GM19438 (cell line): ENCODE data around the gene ZC3H18.

Experiments
- ATAC-seq: cut with Tn5 transposase; IDR thresholded peaks from one replicate; pipeline ENCODE4 v1.9.1; 2021; ENCODE audit warnings: low read depth; ENCODE audit not compliant: unreplicated experiment

ZC3H18 gene

DNA sequence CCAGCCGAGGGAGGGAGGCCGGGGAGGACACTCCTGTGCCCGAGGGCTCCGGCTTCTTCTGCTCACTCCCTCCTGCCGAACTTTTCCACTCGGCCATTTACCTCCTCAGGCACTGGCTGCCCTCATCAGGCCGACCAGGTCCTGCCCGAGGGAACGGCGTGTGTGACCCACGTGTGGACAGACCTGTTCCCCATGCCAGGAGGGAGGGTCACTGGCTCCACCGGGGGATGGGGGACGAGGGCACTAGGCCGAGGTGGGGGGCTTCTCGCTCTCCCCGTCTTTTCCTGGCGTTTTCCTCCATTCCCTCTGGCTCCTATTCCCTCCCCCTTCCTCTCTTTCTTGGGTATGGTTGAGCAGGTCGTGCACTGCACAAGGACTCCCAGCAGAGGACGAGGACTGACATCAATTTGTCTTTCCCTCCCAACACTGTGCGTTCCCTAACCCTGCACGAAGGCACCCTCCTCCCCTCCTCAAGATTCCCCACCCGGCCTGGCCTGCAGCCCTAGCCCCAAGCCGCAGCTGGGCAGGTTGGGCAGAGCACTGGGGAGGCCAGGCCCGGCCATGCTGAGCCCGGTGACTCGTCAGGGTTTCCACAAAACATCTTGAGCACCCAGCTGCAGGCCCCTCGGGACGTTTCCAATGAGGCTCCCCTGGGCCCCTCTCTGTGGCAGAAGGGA, 64.9 kb downstream of the ZC3H18 start:
- ATAC-seq, result no peak

DNA sequence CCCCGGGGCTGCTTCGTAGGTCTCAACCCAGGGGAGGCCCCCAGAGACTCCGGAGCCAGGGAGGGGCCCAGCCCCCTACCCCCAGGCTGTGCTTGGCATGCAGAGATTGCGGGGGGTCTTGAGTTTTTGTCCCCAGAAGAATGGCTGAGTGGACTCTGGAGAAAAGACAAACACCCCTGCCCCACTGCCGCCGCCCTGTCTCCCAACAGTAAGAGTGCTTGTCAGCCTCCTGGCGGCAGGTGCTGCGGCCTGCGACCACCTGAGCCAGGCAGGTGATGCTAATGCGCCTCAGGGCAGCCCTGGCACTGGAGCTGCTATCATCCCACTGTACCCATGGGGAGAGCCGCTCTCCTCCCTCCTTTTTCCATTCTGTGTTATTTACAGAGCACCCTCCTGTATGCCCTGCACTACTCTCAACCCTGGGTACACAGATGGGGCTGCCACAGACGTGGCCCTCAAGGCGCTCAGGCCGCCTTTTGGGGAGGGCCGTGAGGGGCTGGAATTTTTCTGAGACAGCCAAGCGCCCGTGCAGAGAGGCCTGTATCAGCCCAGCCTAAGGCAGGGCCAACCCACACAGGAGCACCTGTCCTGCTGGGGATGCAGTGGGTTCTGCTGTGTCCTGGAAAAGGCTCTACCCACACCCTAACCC, 65.6 kb downstream of the ZC3H18 start:
- no peak for ATAC-seq

DNA sequence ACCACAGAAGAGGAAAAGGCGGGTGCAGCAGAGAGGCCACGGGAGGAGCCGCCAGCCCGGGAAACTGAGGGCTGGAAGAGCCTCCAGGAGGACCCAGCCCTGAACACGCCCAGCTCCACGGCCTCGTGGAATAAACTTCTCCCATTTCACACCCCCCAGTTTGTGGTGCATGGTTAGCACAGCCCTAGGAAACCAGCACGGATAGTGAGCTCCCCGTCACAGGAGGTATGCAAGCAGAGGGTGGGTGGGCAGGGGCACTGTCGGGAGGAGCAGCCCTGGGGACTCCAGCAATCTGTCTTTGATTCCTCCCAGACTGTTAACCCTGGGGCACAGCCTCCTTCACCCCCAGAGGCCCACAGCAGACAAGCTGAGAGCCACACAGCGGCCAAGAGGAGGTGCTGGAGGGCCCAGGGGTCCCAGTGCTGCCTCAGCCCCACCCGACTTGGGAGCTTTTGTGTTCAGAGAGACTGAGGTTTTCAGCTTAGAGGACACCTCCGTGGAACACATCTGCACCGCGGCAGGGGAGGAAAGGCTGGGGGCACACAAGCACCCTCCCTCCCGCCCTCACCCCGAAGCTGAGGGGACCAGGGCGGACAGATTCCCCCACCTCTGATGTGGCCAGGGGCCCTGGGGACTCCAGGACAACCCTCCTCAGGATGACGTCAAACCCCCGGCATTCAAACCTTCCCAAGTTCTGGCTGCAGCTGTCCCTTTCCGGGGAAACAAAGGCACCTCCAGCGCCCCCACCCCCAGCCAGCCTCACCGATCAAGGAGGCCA, 66.5 kb downstream of the ZC3H18 start:
- no peak for ATAC-seq

DNA sequence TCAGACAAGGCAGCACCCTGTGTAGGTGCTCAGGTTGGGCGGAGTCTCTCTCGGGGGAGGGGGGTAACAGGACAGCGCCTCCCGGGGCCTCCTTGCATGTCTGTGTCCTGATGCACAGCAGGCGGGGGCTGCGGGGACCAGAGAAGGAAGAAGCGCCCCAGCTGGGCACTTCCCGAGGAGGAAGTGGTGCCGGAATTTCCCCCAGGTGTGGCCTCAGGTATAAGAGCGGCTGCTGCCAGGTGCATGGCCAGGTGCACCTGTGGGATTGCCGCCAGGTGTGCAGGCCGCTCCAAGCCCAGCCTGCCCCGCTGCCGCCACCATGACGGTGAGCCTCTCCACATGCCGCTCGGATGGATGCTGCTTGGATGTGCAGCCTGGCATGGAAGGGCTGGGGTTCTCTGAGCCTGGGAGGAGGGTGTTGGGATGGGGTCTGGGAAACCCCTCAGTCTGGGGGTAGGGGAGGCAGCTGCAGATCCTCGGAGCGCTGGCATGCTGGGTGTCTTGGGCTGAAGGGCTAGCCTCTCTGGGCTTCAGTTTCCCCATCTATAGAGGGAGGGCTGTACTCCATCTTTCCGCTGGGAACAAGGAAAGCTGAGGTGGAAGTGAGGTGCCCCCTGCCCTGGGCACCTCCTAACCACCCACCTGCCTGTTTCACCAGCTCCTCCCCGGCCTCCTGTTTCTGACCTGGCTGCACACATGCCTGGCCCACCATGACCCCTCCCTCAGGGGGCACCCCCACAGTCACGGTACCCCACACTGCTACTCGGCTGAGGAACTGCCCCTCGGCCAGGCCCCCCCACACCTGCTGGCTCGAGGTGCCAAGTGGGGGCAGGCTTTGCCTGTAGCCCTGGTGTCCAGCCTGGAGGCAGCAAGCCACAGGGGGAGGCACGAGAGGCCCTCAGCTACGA, 68.4 kb downstream of the ZC3H18 start, which contains the start of gene IL17C:
IL17C (plus strand) TSS at position 250 of the 908 bp plus-strand sequence; CDS start at position 320, 70 bp downstream.
- no peak for ATAC-seq

DNA sequence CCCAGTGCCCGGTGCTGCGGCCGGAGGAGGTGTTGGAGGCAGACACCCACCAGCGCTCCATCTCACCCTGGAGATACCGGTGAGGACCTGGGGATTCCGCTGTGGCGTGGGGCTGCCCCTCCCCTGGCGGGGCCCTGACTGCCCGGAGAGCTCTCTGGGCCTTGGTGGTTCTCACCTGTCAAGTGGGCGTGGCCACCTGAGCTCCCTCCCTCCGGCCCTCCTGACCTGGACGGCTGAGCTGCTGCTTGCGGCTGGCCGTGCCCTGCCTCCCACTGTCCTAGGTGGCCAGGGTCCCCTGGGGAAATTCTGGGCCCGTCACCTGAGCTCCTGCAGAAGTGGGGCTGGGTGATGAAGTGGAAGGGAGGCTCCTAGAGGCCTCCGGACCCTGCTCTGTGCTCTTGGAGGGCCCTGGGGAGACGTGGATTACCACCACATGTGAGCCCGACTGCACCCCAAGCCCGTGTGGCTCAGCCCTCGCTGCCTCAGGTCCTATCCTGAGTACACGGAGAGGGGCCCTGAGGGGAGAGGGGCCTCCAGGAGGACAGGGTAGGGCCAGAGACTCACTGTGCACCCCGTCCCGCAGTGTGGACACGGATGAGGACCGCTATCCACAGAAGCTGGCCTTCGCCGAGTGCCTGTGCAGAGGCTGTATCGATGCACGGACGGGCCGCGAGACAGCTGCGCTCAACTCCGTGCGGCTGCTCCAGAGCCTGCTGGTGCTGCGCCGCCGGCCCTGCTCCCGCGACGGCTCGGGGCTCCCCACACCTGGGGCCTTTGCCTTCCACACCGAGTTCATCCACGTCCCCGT, 69.2 kb downstream of the ZC3H18 start:
- no peak for ATAC-seq

DNA sequence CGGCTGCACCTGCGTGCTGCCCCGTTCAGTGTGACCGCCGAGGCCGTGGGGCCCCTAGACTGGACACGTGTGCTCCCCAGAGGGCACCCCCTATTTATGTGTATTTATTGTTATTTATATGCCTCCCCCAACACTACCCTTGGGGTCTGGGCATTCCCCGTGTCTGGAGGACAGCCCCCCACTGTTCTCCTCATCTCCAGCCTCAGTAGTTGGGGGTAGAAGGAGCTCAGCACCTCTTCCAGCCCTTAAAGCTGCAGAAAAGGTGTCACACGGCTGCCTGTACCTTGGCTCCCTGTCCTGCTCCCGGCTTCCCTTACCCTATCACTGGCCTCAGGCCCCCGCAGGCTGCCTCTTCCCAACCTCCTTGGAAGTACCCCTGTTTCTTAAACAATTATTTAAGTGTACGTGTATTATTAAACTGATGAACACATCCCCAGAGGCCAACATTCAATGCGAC, 69.9 kb downstream of the ZC3H18 start:
- no peak for ATAC-seq

DNA sequence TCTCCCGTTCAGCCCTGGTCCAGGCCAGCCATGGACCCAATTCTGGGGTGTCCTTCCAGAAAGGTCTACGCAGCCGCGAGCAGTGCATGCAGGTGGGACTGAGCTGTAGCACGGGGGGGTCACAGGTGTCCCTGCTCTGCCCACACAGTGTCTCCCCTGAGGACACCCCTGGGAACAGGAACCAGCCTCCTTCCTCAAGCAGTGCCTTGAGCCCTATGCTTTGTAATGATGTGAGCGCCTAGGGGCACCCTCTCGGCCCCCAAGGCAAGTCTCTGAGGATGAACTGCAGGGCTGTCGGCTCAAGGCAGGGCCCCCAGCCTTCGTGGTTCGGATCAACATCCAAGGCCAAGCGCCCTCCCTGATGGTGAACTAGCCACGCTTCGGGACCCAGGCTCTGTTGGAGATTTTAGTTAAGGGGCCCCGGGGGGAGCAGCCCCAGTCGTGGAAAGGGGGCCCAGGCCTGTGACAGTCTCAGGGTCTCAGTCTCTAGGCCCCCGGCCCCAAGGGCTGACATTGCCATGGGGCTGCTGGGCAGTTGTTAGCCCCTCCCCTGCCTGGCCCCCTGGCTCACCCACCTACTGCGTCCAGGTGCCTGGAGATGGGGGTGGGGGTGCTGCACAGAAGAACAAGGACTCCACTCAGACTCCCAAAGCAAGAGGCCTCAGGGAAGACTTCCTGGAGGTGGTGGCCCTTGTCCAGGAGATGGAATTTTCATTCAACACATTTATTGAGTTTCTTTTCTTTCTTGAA, 70.5 kb downstream of the ZC3H18 start:
- no peak for ATAC-seq

DNA sequence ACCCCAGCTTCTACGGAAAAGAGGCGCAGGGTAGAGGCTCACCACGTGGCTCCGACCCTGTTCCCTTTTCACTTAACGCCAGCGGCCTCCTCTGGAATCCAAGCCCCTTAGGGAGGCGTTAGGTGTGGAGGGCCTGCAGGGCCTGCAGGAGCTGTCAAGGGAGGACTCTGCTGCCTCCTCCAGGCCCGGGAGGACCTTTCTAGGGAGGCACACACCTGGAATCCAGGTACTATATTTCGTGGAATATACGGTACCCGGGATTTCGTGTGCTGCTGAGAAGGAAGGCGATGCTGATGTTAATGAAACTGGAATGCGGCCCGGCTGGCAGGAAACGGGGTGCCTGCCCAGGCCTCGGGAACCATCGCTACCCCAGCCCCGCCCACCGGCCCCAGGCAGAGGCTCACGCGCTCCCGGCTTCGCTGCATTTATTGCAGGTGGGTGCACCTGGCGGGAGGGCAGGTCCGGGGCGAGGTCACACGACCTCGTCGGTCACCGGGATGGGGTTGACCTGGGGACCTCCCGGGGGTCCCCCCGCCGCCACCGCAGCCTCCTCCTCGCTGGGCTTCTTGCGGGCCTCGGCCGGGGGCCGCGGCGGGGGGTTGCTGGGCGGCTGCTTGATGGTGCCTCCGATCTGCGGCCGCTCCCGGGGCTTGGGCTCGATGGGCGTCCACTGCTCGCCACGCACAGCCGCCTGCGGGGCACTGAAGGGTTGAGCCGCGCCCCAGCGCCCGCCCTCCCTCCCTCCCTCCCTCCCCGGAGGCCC, 72.9 kb downstream of the ZC3H18 start:
- no peak for ATAC-seq

DNA sequence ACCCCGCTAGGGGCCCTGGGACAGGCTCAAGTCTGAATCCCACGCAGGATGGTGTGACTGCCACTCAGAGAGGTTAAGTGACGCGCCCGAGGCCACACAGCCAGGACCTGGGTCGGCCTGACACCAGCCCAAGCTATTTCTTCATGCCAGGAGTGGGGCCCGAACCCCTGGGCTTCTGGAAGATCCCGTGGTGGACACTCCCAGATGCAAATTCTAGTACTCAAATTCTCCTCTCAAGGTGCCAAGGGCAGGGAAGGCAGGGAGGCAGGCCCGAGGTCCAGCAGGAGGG, 73.4 kb downstream of the ZC3H18 start:
- no peak for ATAC-seq

DNA sequence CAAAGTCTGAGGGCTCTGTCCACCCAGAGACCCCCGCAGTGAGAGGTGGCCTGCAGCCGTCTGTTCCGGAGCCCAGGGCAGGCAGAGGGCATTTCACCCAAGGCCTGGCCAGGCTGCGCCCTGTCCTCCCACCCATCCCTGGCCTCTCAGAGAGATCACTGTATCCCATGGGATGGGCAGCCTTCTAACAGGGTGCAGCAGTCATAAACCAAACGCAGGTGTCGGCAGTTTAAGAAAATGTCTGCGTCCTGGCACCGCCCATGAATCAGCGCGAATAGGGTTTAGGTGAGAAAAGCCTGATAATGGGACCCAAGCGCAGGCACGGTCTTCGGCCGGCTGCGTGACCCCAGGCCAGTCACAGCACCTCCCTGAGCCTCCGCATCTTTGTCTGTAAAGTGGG, 75.3 kb downstream of the ZC3H18 start:
- no peak for ATAC-seq

DNA sequence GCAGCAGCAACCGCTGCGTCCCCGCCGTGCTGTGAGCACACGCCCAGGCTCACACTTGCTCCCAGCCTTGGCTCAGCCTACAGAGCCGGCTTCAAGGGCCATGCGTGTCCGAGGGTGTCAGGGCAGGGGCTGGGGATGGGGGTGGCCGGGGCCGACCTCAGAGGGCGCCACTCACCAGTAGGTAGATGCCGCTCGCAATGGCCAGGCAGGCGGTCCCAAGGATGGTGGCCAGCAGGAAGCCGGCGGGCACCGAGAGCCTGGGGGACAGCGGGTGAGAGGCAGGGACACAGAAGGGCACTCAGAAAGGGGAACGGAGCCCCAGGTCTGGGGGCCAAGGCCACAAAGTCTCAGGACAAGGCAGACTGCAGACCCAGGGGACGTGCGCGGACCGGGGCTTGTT, 75.7 kb downstream of the ZC3H18 start:
- ATAC-seq, result no peak

DNA sequence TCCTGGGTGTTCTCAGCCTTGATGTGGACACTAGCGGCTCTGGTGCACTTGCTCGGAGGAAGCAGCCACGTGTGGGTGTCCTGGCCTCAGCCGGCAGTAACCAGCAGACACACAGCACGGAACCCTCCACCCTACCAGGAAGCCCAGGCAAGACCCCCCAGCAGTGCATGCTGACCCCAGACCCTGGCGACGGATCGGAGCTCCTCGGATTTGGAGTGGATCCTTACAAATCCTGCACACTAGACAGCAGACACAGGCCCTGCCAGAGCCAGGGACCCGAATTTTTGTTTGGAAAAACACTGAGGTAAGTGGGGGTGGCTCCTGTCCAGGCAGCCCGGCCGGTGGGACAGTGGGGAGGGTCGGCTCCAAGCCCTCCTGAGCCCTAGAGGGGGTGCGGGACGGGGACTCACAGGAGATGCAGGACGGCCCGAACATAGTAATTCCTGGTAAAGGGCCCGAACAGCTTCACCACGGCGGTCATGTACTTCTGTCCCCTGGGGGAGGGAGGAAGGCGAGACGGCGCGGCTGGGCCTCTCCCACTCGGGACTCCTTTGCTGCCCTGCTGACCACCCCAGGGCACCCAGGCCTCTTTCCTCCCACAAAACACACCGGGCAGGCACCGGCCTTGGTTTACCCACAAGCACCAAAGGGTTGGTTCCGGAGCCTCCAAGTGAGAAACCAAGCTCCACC, 76.3 kb downstream of the ZC3H18 start:
- ATAC-seq, result no peak

DNA sequence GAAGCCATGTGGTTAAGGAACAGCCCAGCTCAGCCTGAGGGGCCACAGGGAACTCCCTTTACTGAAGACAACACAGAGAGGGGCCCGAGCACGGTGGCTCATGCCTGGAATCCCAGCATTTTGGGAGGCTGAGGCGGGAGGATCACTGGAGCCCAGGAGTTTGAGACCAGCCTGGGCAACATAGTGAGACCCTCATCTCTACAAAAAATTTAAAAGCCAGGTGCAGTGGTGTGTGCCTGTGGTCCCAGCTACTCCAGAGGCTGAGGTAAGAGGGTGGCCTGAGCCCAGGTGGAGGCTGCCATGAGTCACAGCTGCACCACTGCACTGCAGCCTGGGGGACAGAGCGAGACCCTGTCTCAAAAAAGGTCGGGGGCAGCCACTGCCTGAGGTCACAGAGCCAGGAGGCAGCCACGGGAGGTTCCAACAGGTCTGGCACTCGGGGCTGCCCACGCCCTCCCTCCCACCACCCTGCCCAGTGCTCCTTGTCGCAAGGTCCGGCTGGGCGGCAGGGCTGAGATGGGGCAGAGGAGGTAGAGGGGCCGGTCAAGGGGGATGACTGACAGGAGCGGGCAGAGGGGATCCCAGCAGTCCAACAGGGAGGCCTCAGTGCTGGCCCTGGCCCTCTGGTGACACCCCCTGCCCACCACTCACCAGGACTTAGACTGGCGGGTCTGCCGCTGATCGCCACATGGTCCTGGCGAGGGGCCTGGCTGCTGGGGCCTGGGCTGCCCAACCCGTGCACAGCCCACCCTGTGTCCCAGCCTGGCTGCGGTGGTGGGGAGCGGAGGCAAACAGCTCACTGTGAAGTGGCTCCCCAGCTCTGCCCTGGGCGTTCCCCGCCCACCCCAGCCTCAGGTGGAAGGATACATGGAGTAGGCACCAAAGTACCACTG, 77.2 kb downstream of the ZC3H18 start:
- ATAC-seq, result no peak

DNA sequence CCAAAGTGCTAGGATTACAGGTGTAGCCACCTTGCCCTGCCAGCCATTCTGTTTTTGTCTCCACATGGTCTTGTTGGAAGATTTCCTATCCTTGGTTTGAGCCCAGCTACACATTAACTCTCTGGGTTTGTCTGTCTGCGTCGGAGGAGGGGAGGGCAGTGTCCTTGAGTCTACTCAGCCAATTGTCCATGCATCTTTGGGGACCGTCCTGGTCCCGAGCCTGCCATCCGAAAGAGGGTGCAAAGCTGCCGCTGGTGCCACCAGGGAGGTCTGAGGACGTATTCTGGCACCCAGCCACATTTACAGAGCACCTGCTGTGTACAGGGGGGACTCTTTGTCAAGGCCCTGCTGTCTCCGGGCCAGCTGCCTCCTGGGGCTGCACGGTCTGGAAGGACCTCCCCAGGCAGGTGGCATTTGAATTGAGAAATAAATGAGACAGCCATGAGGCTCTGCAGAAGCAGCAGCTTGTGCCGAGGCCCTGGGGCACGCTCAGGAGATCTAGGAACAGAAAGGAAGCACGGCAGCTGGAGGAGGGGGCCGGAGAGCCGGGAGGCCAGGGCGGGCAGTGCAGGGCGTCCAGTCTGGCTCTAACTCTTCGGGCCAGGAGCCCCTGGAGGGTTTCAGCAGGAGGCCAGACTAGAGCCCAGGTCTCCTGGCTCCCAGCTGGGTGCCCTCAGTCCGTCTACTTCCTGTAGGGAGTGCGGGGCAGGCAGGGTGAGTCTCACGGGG, 79.2 kb downstream of the ZC3H18 start:
- ATAC-seq, result no peak

DNA sequence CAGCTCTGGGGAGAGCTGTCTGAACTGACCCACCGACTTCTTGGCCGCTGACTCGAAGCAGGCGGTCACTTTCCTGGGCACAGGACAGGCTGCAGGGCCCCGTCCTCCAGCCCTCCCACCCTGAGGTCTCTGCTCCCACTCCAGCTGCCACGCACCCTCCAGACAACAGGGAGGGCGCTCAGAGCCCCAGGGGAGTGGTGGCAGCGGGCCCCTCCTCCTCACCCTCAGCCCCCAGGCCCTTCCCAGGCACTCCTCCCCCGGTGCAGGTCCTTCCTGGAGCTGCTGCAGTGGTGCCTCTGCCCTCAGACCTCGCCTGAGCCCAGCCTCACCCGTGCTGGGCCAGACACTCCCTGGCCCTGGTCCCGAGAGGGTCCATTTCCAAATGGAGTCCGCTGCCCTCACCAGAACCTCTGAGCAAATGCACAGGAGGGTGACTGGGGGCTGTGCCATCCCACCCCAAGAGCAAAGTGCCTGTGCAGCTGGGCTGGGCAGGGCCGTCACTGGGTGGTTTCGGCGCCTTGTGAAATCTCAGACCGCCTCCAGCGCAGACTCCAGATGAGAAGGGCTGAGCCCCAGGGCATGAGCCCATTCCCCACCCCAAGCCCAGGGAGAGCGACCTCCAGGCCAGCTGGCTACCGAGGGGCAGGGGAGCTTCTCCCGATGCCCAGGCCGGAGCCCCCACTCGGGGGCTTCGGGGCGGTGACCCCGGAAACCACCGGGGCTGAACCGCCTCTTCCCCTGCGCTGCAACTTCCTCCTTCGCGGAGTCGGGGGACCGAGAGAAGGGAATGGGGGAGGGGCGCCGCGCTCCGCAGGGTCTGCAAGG, 79.9 kb downstream of the ZC3H18 start:
- peak; percentile 15 for ATAC-seq
